NCI-H1694 (cell line): ENCODE data around the gene GRIK2.

Source experiments
- DNase-seq: peaks from one replicate; lab custom pipeline; 2025; lab: John Stamatoyannopoulos, UW

Gene GRIK2

DNA sequence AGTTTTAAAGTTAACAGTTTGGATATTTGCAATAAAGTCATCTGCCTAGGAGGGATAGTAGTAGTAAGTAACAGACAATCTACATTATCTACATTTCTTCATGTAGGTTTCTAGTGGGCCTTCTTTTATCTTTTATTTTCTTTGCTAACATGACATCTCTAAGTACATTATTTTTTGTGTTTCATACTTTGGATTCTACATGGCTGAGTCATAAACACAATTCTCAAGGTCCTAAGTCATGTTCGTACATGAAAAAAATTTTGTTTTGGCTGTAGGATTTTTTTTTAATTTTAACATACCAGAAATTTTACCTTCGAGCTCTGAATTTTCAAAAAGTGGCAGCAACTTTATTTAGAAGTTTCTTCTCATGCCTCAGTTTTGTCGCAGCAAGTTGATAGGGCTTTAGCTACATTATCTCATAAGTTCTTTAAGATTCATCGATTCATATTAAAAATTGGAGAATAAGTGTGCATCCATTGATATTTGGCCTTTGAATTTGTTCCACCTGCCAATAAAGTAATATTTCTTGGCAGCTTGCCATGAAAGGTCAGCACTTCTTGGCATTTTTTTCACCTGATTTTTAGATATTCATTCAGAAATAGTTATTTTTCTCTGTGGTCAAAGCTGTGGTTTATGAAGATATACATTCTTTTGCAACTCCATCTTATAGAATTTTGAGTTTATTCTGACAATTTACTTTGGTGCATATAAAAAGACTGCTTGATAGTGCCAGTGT lies 146.2 kb downstream of the GRIK2 start:
- no peak for DNase-seq

DNA sequence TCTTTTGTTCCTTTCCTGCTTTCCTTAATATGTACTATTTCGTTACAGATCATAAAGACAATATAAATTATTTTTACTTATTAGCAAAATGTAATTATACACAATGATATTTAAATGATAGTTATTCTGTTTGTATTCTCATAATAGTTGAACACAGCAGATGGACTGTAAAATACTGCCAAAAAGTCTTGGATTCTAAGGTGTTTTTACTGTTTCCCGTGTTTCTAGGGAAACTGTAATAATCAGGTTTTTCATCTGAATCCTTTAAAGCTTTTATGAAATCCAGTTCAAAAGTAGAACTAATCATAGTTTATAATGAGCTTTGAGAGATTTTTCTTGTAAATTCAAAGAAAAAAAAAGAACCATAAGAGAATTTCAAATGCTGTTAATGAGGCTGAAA lies 148.4 kb downstream of the GRIK2 start:
- DNase-seq = no peak

DNA sequence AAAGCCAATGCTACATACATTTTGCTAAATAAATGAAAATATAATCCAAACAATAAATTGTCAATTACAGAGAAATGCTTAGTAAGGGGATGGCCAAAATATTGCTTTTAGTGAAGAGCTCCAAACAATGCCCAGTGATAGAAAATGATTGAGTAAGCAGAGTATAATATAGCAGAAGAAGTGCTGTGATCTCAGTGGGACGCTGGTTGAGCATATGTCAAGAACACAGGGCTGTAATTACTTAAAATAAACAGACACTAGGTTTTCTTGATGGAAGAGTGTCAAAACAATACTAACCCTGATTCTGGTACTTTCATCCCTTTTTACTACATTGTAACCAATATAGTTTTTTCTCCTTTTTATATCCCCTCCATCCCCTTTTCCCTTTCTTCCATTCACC lies 150.3 kb downstream of the GRIK2 start:
- no peak for DNase-seq

DNA sequence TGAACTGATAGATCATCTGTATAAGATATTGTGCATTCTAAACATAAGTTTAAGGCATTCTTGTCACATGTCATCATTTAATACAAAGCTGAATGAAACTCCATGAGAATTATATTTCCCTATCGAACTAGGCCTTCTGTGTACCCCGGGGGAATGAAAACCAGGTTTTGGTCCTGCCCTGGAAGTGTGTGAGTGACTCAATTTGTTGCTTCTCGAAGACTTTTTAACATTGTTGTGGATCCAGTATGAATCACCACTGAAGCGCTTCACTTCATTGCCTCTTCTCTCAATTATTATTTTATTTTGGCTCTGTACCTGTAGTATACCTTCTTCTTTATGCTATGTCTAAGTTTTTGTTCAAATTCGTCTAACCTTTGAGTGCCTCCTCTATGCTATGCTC lies 150.8 kb downstream of the GRIK2 start:
- no peak for DNase-seq

DNA sequence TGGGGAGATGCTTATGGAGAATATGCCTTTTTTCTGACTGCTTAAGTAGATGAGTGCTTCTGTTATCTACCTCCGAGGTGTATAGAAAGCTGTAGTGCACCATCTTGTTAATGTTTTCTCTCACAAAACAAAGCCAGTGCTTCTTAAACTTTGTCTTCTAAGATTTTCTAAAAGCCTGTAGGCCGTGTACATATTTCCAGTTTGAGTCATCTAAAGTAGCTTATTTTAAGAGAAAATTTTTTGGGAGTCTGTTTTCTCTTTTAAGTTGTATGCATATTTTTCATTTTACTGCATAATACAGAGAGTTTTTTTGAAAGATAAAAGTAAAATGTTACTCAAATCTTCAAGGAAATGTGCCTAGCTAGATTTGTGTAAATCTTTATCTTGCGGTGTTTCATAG lies 151.7 kb downstream of the GRIK2 start:
- no peak for DNase-seq

DNA sequence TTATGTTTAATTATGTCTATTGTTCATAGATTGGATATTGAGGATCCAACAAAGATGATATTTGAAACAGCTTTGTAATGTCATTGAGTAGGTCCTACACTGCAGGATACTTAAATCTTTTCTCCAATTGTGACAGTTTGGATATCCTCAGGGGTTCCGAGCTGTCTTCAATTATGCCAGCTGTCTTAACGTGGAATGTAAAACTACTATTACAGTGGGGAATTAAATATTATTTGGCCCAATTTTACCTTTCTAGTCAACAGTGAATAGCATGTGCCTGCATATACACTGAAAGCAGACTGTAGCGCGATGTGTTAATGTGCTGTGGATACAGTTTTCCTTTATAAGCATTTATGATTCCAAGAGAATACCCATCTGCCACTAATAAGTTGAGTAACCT lies 156.9 kb downstream of the GRIK2 start:
- no peak for DNase-seq

DNA sequence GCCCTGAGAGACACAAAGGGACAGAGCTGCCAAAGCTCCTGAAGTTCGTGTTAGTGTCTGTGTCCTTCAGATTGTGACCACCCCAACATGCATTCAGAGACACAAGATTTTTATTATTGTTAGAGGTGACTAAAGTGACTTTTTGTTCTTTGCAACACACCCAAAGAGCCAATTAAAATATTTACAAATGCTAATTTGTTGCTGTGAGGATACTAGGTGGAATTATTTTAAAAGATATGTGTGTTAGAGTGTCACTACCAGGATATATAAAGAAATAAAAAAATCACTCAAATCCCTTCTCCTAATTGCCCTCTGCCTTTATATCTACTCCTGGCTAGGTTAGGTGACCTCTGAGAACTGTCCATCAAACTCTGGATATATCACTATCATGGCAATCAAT lies 160.7 kb downstream of the GRIK2 start:
- no peak for DNase-seq

DNA sequence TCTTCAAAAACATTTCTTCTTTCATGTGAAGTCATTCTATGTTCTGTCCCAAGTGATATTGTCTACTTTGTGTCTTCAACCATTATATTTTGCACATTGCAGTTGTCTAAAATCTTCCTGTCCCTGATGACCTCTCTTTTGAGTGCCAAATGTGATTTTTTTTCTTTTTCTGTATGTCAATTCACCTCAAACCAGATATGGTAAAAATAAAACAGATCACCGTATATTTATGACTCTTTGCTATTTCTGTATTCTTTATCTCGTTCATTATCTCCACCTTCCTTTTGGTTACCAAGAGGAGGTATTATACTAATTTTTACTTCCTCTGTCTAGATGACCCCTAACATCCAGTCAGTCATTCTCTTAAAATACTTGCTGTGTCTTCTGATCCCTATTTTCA lies 165.2 kb downstream of the GRIK2 start:
- DNase-seq = no peak

DNA sequence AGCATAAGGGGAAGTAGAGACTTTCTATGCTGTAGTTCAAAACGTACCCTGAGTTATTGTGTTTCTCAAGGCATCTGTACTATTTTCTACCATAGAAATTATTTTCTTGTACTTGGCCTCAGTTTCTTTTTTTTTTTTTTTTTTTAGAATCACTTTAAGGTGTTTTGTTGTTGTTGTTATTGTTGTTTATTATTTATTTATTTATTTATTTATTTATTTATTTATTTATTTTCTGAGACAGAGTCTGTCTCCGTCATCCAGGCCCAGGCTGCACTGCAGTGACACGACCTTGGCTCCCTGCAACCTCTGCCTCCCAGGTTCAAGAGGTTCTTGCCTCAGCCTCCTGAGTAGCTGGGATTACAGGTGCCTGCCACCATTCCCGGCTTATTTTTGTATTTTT lies 179.1 kb downstream of the GRIK2 start:
- DNase-seq = no peak

DNA sequence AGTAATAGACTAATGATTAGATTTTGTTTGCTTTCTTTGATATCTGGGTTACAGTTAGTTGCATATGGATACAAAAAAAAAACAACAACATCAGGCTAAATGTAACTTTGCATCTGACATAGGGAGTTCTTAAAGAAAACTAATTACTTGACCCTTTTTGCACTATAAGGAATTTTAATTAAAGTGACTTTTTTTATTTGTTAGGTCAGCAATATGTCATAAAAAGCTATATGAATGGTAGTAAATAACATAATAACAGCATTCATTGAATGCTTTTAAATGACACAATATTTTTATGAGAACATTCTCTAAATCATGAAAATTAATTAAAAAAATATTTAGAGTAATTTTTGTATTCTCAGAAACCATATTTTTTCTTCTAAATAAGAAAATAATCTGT lies 183.6 kb downstream of the GRIK2 start:
- no peak for DNase-seq

DNA sequence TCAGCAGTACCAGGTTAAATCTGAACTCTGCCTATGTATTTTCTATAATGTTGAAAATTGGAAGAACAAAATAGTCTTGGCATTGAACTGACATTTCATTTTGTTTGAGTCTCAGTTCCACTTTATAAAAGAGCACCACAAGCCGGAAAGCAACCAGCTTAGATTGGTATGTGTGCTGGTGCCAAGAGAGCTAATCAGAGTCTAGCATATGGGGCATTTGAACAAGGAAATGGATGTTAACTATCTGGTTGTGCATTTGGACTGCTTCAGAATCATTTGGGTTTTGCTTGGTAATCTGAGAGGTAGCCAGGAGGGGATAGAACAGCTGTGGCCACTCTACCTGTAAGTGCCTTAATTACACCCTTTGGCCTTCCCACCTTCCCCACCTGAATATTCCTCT lies 184.8 kb downstream of the GRIK2 start:
- no peak for DNase-seq

DNA sequence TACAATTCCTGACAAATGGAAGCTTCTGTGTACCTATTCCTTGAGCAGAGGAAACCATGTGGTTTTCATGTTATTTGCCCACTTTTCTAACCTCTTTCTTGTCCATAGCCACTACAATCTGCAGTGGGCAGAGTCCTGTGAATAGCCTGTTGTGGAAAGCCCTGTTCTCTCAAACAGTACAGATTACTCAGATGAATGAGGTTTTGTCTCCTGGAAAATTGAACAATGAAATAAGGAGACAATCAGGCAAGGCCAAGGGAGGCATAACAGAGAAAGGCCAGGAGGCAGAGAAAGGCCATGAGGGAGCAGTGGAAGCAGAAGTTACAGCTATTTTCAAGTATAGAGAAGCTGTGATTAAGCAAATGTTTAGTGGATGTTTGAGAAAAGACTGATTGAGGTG lies 189.3 kb downstream of the GRIK2 start:
- DNase-seq = no peak

DNA sequence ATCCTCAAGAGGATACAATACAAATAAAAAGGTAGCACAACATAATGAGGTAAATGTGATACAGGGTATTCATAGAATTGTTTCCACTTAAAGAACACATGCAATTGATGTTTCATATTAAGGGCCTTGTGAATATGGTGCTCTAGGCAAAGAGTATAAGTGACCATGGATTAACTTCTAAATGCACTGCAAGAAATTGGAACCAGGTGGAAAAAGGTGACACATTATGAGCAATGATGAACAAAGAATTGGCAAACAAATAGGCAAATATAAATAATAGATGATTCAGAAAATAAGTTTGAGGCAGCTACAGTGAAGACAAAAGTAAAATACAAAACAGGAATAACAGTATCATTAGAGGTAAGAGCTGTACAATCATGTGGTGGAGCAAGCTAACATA lies 192.0 kb downstream of the GRIK2 start:
- DNase-seq = no peak

DNA sequence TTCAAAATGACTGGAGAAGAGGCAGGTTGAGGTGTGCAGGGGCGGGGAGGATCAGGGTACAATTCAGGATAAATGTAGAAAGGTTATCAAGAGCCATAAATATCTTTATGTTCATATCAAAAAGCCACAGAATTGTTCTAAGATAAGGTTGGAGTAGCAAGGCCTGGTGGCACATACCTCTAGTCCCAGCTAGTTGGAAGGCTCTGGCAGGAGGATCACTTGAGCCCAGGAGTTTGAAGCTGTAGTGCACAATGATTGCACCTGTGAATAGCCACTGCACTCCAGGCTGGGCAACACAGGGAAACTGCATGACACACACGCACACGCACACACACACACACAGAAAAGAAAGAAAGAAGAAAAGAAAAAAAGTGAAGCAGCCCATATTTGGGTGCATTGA lies 194.8 kb downstream of the GRIK2 start:
- DNase-seq = no peak

DNA sequence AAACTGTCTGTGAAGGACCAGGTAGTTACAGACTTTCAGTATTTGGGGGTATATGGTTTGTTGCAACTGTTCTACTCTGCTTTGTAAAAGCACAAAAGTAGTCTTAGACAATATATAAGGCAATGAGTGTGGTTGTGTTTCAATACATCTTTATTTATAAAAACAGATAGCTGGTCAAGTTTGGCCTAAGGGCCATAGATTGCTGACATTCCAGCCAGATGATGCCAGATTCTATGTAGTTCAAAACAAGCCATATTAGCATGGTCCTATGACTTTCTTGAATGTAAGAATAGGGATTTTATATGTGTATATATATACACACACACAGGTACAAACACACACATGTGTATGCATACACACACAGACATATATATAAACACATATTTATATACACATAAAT lies 201.8 kb downstream of the GRIK2 start:
- DNase-seq = no peak

DNA sequence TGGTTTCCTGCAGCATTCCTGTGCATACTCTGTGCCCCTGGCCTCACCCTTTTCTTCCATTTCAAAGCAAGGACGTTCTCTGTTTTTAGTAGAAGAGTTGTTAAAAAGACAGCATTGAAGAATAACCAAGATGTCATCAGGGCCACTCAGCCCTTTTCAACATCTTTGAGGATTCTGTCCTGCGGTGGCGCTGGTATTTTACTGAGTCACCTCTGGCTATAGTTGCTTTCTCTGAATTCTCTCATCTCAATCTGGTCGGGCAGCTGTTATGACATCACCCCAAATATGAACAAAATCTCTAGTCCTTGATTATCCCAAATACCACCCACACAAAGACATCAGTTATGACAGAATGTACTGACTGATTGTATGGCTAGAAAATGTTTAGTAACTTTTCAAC lies 204.2 kb downstream of the GRIK2 start:
- DNase-seq = no peak

DNA sequence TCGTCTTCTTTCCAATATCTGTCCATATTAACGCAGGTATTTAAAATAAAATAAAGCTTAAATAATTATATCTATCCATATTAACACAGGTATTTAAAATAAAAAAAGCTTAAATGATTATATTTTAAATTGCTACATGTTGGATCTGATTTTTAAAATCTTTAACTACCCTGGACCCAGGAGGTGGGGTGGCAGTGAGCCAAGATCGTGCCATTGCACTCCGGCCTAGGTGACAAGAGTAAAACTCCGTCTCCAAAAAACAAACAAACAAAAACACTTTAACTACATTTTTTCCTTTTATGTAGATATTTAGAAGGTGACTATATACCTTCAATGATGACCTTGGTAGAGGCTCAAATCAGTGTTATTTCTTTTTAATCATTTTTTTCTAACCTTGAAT lies 211.9 kb downstream of the GRIK2 start:
- no peak for DNase-seq

DNA sequence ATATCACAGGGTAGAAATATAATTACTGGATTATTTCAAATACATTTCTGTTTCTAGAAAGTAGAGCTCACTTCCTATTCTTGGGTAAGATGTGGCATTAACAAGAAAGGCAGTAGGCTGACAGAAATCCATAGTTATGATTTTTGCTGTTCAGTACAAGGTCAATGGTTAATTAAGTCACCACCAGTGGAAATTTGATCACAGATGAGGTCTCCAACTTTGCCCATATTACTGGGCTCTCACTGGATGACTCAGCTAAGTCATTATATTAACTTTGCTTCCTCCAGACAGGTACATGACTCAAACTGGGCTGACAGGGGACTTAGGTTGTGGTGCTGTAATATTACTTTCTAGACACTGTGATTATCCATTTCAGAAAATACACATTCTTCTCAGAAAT lies 212.4 kb downstream of the GRIK2 start:
- DNase-seq = no peak

DNA sequence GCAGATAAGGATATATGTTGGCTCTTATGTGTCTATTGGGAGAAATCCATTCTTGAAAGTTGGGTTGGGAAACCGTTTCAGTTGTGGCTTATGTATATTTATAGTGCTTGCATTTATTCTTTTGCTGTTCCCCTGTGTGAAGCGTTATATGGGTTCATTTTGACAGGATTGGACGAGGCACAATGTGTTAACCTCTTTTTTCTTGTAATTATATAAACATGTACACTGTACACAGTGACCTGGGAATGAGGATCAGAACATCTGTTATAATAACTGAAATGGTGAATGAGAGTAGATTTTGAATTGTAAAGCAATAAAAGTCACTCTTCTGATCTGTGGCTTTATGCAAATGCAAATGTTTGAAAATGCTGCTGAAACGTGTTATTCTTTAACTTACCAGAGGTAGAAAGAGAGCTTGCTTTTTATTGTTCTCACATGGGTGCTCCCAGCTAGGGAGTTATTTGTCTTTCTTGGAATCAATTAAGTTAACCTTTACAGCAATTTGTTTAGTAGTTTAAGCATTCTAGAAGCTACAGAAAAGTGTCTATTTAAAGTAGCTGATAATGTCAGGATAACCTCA lies 213.7 kb downstream of the GRIK2 start:
- DNase-seq = no peak

DNA sequence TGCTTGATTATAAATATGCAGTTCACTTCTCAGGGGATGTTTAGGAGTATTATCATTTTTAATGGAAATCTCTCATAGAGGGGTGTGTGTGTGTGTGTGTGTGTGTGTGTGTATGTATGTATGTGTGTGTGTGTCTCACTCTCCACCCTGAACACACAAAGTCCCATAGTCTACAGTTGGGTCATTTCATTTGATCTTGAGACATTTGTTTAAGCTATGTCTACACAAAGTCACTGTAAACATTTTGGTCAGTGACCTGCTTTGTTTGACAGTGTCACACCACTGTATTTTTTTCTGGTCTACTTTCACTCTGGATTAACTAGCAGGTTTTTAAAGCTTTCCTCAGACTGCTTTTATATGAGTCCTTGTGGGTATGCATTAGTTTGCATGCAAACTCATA lies 215.2 kb downstream of the GRIK2 start:
- DNase-seq = no peak

DNA sequence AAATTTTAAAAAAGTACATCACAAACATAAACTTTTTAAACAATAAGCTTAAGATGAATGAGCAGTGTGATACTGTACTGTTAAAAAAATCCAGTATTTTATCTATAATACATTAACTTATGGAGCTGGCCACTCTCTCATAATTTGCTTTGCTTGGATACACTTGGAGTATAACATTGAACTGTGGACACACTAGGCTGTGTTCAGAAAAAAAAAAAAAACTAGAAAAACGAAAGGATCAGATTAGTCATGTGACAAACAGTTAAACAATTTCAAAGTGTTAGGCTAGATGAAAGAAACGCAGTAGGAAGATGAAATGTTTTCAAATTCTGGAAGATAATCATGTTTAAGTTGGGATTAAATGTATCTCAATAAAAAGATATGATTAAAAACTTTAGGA lies 220.0 kb downstream of the GRIK2 start:
- DNase-seq = no peak

DNA sequence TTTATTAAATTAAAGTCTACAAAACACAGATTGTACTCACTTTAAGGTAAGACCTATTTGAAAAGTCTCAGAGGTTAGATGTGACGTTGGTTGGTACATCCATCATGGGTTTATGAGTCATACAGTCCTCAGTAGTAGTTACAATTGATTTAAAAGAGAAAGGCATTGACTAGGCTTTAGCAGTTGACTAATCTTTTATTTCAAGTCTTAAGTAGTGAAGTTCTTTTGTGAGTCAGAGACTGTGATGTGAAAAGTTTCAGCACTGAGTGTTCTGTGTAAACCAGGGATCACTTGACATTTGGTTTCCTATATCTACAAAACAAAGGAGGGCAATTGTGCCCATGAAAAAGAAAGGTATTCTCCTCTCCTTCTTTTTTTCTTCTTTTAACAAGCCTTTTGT lies 221.3 kb downstream of the GRIK2 start:
- DNase-seq = no peak

DNA sequence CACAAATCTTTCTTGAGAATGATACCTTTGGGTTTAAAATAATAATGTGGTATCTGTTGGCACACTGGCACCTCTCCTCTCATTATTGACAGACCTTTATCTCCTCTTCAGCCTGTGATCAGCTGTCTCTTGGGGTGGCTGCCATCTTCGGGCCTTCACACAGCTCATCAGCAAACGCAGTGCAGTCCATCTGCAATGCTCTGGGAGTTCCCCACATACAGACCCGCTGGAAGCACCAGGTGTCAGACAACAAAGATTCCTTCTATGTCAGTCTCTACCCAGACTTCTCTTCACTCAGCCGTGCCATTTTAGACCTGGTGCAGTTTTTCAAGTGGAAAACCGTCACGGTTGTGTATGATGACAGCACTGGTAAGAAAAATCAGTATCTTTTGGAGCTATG lies 232.8 kb downstream of the GRIK2 start:
- DNase-seq = peak; percentile 68

DNA sequence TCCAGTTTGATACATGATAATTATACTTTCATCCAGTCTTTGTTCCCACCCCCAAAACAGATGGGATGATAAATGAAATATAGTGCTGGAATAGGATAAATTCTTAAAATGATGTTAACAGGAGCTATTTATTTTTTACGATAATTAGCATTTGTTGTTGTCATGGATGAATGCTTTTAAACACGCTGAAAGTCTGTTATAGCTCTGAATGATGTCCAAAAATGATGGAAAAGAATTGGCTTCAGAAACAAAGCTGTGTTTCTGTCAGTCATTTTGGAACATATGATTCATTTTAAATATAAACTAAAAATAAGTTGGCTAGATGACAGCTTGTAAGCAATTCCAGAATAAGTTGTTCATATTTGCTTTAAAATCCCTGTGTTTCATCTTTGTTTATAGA lies 237.4 kb downstream of the GRIK2 start:
- peak; percentile 51 for DNase-seq
